HL-60/S4 treated with phorbol 12-myristate 13-acetate at 8.2 ng/mL for 4 days and 3 days (cell line): Measurements from ENCODE around the gene SNX27.
"Not testable (repeated sequence)": the region's sequence is repeated elsewhere in the genome, so short reads cannot be mapped to it uniquely, and the experiment has no call there.

ENCODE experiments used
- in situ Hi-C: fragments of 300-500 bp; cut with MboI; formaldehyde crosslinking; loops from 2 replicates; pipeline ENCODE4 v1.15.0; 2022; ENCODE audit warnings: low sequenced_read_pairs

Gene SNX27

GRCh38 chr1:151718666-151719065 is 106.8 kb downstream of the SNX27 start:
- in situ Hi-C loops: no loop called here

GRCh38 chr1:151720125-151720524 is 108.3 kb downstream of the SNX27 start:
- in situ Hi-C loops: no loop called here

GRCh38 chr1:151720554-151720953 is 108.7 kb downstream of the SNX27 start:
- in situ Hi-C loops: no loop called here

- in situ Hi-C loops: no loop called here
Observed at GRCh38 chr1:151720974-151721787, 109.3 kb downstream of the SNX27 start, which contains the start of gene RIIAD1. Gene RIIAD1, plus strand, starts transcription at chr1:151721522. Its CDS starts 15 bp downstream, at chr1:151721537.

- in situ Hi-C loops: no loop called here
Observed at GRCh38 chr1:151721788-151722510, 110.1 kb downstream of the SNX27 start.

GRCh38 chr1:151723726-151724370 is 112.0 kb downstream of the SNX27 start:
- in situ Hi-C loops: no loop called here

GRCh38 chr1:151728151-151729054 is 116.6 kb downstream of the SNX27 start:
- in situ Hi-C loops: no loop called here

GRCh38 chr1:151729157-151729965 is 117.5 kb downstream of the SNX27 start:
- in situ Hi-C loops: no loop called here

- in situ Hi-C loops: no loop called here
Observed at GRCh38 chr1:151729966-151730291, 118.1 kb downstream of the SNX27 start.

- in situ Hi-C loops: no loop called here
Observed at GRCh38 chr1:151733126-151733525, 121.3 kb downstream of the SNX27 start.

GRCh38 chr1:151733995-151734394 is 122.1 kb downstream of the SNX27 start:
- in situ Hi-C loops: not testable (repeated sequence)

- in situ Hi-C loops: no loop called here
Observed at GRCh38 chr1:151737026-151737425, 125.2 kb downstream of the SNX27 start.

- in situ Hi-C loops: no loop called here
Observed at GRCh38 chr1:151737479-151737878, 125.6 kb downstream of the SNX27 start.

GRCh38 chr1:151739590-151740355 is 127.9 kb downstream of the SNX27 start:
- in situ Hi-C loops: no loop called here

- in situ Hi-C loops: no loop called here
Observed at GRCh38 chr1:151741516-151741915, 129.7 kb downstream of the SNX27 start.
